ENCODE measurements around the gene VIPAS39. TPM values are rescaled to one million over a fixed set of nuclear protein-coding genes. Genes with fewer than 3 reads are reported as not detected.

The VIPAS39 gene
- total RNA-seq, 4 donors from 2014 or later = 13.2 to 15.3 (median 13.8) TPM

DNA sequence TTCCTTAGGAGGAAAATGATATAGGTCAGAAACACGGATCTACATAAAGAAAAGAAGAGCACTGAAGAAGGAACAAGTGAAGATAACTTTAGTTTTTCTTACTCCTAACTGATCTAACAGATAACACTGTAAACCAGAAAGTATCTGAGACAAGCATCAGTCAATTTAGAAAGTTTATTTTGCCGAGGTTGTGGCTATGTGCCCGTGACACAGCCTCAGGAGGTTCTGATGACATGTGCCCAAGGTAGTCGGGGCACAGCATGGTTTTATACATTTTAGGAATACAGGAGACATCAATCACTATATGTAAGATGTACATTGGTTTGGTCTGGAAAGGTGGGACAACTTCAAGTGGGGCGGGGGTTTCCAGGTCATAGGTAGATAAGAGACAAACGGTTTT lies 57.2 kb downstream of the VIPAS39 start:
- H3K4me1 ChIP-seq = no peaks in the 10 kb centered on the region
- H3K9me3 ChIP-seq = no peaks in the 10 kb centered on the region
- TF ChIP-seq, protein P1, sequence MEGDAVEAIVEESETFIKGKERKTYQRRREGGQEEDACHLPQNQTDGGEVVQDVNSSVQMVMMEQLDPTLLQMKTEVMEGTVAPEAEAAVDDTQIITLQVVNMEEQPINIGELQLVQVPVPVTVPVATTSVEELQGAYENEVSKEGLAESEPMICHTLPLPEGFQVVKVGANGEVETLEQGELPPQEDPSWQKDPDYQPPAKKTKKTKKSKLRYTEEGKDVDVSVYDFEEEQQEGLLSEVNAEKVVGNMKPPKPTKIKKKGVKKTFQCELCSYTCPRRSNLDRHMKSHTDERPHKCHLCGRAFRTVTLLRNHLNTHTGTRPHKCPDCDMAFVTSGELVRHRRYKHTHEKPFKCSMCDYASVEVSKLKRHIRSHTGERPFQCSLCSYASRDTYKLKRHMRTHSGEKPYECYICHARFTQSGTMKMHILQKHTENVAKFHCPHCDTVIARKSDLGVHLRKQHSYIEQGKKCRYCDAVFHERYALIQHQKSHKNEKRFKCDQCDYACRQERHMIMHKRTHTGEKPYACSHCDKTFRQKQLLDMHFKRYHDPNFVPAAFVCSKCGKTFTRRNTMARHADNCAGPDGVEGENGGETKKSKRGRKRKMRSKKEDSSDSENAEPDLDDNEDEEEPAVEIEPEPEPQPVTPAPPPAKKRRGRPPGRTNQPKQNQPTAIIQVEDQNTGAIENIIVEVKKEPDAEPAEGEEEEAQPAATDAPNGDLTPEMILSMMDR (IDR thresholded peaks at IDR 0.05) = no peak
- TF ChIP-seq POLR2A (IDR thresholded peaks at IDR 0.05) = no peak
- 69 to 79% methylated on average over 6 of the region's 6 CpGs for WGBS, 2 donors
- no peak overlapping the region for H3K27ac ChIP-seq
- H3K36me3 ChIP-seq = no peaks in the 10 kb centered on the region
- no peak for DNase-seq
- no peaks in the 10 kb centered on the region for H3K27me3 ChIP-seq
- intact Hi-C loops (cut with DNase I) = no loop called here
- H3K4me3 ChIP-seq = no peak overlapping the region

DNA sequence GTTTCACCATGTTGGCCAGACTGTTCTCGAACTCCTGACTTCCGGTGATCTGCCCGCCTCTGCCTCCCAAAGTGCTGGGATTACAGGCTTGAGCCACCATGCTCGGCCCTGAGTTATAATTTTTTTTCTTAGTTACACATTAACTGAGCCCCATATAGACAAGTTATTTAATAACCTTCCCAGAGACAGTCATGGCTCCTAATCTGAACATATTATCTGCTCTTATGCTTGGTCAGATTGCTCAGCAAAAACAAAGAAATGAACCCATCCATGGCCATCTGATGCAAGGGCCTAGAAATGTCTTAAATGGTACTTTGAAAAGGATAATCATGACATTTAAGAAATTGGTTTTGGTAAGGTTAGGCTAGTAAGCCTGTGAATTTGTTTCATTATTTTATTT lies 67.2 kb downstream of the VIPAS39 start:
- no peak for DNase-seq
- Histone ChIP-seq H3K4me1 (no peaks in the 10 kb centered on the region), H3K36me3 (no peaks in the 10 kb centered on the region), H3K27me3 (no peaks in the 10 kb centered on the region), H3K27ac (no peak overlapping the region), H3K4me3 (no peak overlapping the region), H3K9me3 (no peaks in the 10 kb centered on the region)
- TF ChIP-seq POLR2A (IDR thresholded peaks at IDR 0.05) = no peak
- TF ChIP-seq, protein P1 (IDR thresholded peaks at IDR 0.05) = no peak
- intact Hi-C loops (cut with DNase I) = no loop called here
- 92 to 94% methylated on average over 4 of the region's 4 CpGs for WGBS, 2 donors

DNA sequence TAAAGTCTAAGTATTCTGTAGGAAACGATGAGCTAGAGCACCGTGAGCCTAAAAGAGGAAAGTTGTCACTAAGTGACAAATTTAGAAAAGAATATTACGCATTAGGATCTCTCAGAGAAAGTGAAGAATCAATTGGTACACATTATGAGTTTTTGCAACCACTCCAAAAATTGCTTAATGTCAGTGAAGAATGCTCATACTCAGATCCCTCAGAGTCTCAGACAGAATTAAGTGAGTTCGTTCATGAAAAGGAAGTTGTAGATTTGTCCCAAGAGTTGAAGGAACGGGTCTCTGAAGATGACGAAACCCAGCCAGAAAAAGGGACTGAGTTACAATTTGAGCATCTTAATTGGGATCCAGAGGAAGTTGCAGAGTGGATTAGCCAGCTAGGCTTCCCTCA lies 78.7 kb downstream of the VIPAS39 start:
- Histone ChIP-seq H3K4me1 (peaks cover 9 to 24% (median 12%) of the 10 kb centered on the region in 3 donors), H3K27ac (no peak overlapping the region), H3K36me3 (no peaks in the 10 kb centered on the region), H3K9me3 (no peaks in the 10 kb centered on the region), H3K27me3 (no peaks in the 10 kb centered on the region), H3K4me3 (no peak overlapping the region)
- 85 to 92% methylated on average over 6 of the region's 6 CpGs for WGBS, 2 donors
- TF ChIP-seq POLR2A (IDR thresholded peaks at IDR 0.05) = no peak
- TF ChIP-seq, protein P1 (IDR thresholded peaks at IDR 0.05) = no peak
- no peak for DNase-seq
- intact Hi-C loops (cut with DNase I) = no loop called here

DNA sequence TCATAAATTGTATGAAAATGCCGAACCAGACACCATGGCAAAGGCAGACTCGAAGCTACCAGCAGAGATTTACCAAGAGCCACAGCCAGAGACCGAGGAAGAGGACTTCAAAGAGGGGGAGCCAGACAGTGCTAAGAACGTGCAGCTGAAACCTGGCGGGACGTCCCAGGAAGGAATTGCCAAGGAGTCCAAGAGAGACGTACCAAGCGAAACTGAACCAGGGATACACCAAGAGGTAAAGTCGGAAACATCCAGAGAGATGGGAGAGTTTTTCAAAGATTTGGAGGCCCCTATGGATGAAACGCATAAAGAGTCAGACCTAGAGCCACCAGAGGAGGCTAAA lies 79.9 kb downstream of the VIPAS39 start:
- Histone ChIP-seq H3K27me3 (no peaks in the 10 kb centered on the region), H3K9me3 (no peaks in the 10 kb centered on the region), H3K27ac (peak overlapping the region in 1 of 4 donors; percentile 92), H3K4me3 (peak overlapping the region; percentile 79 to 97 (median 84)), H3K4me1 (peaks cover 9 to 24% (median 12%) of the 10 kb centered on the region in 3 donors), H3K36me3 (no peaks in the 10 kb centered on the region)
- TF ChIP-seq POLR2A (IDR thresholded peaks at IDR 0.05) = no peak
- TF ChIP-seq, protein P1 (IDR thresholded peaks at IDR 0.05) = no peak
- DNase-seq = no peak
- WGBS, 2 donors = 13 to 18% methylated on average over 10 of the region's 10 CpGs
- intact Hi-C loops (cut with DNase I) = no loop called here

DNA sequence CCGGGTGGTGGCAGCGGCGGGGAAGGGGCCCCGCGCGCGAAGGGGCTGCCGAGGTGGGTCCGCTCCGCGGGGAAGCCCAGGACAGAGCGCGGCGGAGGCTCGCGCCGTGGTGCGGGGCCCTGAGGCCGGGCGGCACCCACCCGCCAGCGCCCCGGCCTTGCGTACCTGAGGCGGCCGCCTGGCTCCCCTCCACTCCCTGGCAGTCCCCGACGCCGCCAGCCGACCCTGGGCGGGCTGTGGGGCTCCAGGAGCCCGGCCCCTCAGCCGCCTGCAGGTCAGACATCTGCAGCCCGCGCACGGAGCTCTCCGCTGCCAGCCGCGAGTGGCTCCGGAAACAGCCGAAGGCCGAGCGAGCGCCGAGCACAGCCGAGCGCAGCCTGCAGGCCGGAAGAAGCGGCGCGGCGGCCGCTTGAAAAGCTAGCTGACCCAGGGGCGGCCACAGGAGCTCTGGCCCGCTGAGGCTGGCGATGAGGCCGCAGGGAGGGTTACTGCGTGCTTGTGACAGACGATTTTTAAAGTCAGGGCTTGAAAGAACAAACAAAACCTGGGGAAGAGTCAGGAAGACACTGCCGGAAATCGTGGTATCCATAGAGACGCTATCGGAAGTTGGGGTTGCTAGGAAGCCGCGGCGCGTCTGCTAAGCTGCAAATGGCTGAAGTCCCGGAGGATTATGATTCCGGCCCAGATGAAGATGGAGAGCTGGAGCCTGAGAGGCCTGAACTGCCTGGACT lies 80.5 kb downstream of the VIPAS39 start, which contains the start of the genes SAMD15 and TMED8:
SAMD15 (plus strand) TSS at position 609 of the 731 bp plus-strand sequence; CDS start at position 649, 40 bp downstream.
TMED8 (minus strand) TSS at position 324 of the 731 bp plus-strand sequence; CDS start at position 283, 41 bp downstream.
- TF ChIP-seq, protein P1 (IDR thresholded peaks at IDR 0.05) = peak in 5 of 6 experiments; percentile 25 to 38 (median 26)
- TF ChIP-seq POLR2A (IDR thresholded peaks at IDR 0.05) = peak in 1 of 4 donors; percentile 52
- peak; percentile 53 for DNase-seq
- Histone ChIP-seq H3K27ac (peak within 1 kb of the TSS; percentile 83 to 92 (median 90)), H3K27me3 (no peaks in the 10 kb centered on the region), H3K9me3 (no peaks in the 10 kb centered on the region), H3K4me1 (peaks cover 9 to 24% (median 12%) of the 10 kb centered on the region in 3 donors), H3K4me3 (peak within 1 kb of the TSS; percentile 79 to 97 (median 84)), H3K36me3 (no peaks in the 10 kb centered on the region)
- 0% methylated on average over 15 to 22 of the region's 69 CpGs for WGBS, 2 donors
- intact Hi-C loops (cut with DNase I) = no loop called here

All from esophagus squamous epithelium (tissue), 5 donors.